NCI-H526 treated with DMSO at 0.1 percent for 48 hours (cell line): ENCODE results near the gene STT3B.

ENCODE experiments used
- DNase-seq: peaks from one replicate; lab custom pipeline; 2025; lab: John Stamatoyannopoulos, UW

The STT3B gene

DNA sequence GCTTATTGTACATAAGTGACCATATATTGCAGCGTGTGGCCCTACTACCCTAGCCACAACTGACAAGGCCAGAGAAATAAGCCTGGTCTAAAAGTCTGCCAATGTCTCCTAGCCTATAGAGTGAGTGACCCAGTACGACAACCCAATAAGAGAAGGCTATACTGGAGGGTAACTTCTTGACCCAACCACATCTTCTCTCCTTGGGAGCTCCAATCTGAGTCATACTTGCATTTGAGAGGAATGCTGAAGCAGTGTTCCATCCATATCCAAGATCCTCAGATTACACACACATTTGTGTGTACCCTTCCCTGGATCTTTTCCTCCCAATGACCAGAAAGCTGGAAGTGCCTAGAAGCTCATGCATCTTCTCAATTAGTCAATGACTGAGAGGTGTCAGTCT is 11.3 kb upstream of the STT3B start:
- DNase-seq = no peak

GRCh38 chr3:31522152-31522551 is 10.6 kb upstream of the STT3B start:
- no peak for DNase-seq

DNA sequence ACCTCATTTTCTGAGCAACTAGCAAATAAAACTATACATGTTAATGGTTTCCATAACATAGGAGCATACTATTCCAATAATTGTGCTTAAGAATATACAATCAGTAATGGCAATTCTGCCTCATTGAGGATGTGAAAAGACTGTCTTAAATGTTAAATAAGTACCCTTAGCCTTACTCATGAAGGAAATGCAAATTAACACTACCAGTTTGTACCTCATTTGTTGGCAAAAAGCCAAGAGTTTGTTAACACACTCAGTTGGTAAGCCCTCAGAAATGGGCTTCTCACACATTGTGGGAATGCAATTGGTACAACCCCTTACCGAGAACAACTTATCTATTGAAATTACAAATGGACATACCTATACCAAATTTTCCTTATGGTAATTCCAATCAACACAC is 9.2 kb upstream of the STT3B start:
- no peak for DNase-seq

- no peak for DNase-seq
These were observed 7.2 kb upstream of the STT3B start for GRCh38 chr3:31525532-31525931.

DNA sequence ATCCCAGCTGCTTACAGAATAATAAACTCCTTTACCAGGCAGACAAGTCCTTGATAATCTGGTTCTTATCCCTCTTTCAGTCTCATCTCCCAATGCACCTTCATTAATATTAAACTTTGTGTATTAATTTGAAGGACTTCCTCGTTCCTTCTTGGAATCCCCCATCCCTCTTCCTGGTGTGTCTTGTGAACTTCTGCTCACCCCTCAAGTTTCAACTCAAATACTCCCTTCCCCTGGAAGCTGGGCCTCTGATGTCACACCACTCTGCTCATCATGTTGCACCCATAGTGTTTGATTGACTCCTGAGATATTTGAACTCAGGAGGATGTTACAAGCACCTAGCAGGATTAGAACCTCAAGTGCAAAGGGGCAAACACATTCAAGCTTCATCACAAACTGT is 3.3 kb upstream of the STT3B start:
- DNase-seq = no peak

DNA sequence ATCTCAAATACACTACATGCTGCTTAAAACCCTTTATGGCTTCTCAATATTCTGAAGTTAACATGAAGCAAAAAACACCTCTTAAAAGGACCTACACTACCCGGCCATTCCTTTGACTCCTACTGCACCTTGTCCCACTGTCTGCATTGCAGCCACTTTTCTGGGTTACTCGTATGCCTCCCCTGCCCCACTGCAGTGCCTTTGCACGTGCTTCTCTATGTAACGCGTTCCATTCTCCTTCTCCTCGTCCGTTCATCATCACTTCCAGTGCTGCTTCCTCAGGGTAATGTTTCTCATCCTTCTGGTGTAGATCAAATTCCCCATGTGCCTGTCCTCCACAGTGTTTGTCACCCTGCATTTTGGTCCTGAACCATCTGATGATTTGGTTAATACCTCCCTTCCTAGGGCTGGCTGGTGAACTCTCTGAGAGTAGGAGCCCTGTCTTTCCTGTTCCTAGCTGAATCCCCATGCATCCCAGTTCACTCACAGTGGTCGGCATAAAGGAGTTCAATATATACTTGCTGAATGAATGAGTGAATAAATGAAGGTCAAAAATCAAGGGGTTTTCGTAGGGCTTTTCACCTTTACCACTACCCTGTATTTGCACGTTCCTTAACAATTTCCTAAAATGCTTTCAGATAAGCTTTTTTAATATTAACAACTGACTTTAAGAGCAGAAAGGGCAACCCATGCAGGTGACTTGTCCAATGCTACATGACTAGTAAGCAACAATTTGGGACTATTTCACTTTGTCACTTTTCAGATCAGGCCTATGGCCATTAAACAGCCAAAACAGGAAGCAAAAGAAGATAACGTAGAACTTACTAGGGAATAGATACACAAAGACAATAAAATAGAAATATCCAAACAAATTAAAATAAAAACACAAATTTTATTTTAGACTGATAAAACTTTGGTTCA is 2.4 kb upstream of the STT3B start:
- DNase-seq = no peak

DNA sequence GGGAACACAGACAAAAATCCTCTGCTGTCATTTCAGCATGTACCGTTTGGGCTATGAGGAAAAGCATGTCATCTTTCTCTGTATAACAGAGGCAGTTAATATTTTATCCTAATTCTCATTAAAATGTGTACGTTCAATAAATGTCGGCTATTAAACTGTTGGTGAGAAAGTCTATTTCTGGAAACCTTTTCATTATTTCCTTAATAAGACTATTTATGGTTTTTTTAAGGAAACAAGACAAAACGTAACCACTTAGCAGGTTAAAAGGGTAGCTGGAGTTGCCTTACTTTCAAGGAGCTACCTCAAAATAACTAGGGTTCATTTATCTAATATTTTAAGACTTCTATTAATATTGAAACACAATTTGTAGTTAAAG is 1.8 kb upstream of the STT3B start:
- DNase-seq = no peak

- DNase-seq = peak; percentile 61
These were observed 1.2 kb upstream of the STT3B start for GRCh38 chr3:31531452-31531991.

DNA sequence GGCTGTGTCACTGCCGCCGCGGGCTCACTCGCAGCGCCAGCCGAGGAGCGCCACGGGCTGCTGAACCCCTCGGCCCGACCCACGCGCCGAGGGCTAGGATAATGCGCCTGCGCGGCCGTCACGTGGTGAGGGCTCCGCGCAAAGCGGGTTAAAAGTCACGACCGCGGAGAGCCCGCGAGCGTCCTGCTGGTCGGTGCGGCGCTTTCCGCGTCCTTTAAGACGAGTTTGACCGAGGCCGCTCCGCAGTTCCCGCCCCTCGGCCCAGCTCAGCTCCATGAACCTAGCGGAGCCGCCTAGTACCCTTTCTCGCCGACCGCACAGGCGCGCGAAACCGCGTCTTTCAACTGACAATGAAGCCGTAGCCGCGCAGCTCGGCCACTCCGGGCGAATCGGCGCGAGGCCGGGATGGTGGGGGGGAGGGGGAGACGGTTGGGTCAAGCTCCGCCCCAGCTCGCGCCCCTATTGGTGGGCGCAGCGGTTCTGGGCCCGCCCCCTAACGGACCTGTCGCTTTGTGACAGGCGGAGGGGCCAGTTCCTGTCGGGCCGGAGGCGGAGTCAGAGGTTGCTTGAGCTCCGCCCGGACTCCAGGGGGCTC is 636 bp upstream of the STT3B start:
- peak; percentile 93 for DNase-seq

DNA sequence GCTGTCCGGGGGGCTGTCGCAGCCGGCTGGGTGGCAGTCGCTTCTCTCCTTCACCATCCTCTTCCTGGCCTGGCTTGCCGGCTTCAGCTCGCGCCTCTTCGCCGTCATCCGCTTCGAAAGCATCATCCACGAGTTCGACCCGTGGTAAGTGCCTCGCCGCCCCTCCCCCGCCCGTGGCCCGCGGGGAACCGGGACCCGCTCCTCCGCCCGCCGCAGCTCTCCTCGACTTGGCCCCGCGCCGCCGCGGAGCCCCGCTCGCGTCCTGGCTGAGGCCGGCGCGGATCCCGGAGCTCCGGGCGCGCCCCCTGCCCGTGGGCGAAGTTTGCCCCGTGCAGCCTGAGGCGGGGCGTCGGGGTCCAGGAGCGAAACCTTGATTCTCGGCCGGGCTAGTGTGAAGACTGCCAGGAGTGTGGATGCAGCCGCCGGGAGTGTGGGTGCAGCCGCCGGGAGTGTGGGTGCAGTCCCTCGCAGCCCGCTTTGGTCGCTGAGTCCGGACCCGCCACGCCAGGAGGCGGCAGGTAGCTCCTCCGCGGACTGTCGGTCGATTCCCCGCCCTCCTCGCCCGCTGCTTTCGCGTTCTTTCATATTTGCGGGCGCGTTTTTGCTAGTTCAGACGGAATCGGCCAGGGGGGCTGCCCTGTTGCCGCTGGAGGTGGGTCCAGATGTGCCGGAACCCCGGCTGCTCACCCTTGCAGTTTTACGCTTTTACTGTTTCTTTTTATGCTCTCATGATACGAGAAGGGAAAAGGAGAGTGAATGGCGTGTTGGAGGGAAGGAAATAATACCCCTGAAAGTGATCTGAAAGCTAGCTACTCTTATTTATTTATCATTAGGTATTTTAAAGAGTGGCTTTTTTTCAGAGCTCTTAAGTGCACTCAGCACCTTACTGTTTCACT is 692 bp downstream of the STT3B start:
- no peak for DNase-seq

DNA sequence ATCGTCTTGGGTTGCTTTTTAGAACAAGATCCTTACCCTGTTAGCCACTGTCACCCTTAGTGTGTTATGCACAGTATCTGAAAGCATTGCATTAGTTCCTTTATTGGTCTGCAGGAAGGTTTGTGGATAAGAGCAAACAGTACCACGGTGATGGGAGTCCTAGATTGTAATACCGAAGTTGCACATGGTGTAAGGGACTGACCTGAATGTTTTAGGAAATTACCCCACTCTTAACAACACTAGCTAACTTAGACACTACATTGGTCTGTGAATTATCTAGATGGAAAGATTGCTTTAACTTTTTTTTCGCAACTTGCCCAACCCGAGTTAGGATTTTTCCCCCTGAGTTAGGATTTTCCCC is 1.3 kb downstream of the STT3B start:
- DNase-seq = peak; percentile 41

DNA sequence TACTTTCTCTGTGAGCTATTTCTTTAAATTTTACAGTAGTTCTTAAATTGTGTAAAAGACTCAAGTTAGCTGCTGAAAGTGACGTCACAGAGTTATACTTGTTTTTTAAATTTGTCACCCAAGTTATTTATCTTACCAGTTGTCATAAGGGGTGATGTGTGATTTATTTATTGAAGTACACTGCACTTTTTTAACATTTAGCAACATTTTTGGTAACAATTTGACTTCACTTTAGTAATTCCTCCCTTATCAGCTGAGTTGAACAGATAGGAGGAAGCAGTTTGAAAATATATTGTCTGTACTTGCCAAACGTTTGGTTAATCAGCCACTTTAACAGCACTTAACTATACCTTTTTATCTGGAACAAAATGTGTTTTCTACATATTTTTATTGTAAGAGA is 3.8 kb downstream of the STT3B start:
- DNase-seq = no peak

DNA sequence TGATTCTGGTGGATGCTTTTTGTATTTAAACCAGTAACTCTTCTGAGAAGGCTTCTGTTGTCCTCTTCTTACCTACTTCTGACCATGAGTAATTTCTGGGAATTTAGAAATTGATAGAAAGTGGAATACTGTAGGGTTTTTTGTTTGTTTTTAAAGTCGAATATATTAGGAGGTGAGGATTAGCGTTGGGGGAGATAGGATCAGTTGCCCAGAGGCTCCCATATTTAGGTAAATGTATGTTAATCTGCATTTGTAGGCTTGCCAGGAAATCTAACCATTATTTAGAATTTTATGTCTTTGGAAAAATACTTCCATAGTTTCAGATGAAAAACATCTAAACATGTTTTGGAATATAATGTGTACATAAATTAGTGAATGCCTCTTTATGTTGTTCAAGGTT is 6.1 kb downstream of the STT3B start:
- no peak for DNase-seq

DNA sequence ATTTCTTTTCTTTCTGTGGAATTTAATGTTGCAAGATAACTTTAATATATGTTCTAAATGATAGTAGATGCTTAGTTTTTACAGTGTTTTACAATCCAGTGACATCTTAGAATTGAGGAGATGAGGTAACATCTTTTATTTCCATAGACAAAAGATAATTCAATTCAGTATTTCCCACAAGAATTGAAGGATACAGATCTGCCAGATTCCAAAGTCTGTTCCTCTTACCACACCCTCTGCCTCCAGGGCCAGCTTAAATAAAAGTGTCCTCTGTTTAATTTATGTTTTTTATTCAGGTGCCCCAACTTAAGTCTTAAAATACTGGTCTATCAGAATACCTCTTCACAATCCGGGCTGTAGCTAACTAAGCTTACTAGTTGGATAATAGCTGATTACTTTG is 6.5 kb downstream of the STT3B start:
- DNase-seq = no peak

DNA sequence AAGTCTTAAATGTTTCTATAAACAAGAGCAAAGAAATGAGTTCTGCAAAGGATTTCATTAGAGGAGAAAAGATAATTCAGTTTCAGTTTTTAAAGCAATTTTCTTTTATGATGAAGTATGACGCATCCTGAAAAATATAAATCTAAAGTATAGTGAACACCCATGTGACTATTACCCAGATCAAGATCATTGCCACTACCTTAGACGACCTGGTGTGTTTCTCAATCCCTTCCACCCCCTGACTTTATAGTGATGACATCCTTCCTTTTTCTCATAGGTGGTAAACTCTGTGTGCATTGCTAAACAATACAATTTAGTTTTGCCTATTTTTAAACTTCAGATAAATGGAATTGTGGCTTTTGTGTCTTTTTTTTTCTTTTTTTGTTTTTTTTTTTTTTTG is 8.4 kb downstream of the STT3B start:
- no peak for DNase-seq

DNA sequence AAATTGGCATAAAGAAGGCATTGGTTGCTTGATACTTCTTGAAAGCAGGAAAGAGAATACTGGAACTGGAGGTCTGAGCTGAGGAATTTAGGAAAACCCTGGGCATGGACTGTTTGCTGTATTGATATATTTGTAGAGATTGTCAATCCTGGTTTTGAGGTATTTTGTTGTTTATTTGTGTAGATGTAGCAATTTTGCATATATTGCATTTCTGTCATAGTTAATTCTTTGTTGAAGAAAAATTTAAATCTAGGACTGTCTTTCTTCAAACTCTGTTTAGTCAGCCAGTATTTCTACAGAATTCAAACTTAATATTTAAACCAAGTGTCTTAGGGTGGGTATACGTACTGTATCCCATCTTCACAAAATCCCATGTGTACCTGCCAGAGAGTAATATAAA is 9.5 kb downstream of the STT3B start:
- no peak for DNase-seq

DNA sequence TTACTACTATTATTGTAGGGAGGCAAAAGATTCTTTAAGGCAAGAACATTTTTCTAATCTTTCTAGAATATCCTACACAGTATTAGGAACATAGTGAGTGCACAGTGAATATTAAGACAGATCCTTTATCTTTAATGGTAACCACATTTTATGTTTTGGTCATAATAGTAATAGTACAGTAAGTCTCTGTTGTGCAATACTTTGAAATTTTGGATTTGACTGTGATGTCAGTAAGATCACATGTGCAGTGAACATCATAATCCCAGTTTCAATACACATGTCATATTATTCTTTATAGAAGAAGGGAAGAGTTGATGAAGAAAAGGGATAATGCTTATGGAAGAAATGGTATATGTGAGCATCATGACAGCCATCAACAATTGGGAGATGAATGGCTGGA is 10.7 kb downstream of the STT3B start:
- no peak for DNase-seq

GRCh38 chr3:31544634-31545033 is 11.9 kb downstream of the STT3B start:
- DNase-seq = no peak

DNA sequence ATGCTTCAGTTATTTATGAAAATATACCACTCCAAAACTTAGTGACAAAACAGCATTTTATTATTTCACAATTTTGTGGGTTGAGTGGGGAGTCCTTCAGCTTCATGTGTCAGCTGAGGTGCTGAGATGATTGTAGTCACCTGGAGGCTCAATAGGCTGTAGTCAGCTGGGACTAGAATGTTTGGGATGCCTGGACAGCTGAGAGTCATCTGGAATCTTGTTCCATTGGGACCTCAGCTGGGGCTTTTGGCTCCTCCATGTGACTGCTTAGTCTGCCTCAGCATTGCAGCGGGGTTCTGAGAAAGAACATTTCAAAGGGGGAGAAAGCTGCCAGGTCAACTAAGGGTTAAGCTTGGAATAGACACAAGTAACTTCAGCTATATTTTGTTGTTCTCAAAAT is 13.4 kb downstream of the STT3B start:
- no peak for DNase-seq

GRCh38 chr3:31546725-31547124 is 14.0 kb downstream of the STT3B start:
- no peak for DNase-seq

DNA sequence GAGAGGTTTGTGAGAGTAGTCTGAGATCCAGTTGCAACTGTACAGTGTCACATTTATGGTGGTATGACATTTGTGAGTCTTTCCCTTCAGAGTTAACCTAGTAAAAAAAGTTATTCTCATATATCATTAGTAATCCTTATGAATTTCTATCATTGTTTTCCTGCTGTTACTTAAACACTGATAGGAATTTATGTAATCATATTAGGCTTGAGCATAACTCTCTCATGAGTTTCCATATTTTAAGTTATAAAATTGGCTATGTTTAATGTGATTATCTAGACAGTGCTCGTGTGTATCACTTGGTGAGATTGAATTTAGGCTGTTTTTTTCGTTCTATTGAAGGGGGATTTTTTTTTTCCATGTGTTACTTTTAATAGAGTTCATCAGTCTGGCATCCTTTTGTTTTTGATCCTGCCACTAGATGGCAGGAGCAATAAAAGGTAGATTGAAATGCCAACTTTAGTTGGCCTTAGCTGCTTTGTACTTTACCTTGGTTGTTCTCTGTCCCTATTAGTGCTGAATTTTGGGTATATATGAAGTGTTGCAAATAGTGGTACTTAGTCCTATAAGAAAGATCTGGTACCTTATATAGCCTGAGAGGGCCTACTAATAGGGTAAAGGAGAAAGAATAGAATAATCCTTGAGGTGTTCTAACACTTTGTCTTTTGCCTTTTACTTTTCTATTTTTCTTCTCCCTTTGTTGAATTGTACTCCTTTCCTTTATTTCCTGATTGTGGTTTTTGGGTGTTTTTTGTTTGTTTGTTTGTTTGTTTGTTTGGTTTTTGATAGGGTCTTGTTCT is 17.9 kb downstream of the STT3B start:
- no peak for DNase-seq

- DNase-seq = no peak
These were observed 18.9 kb downstream of the STT3B start for GRCh38 chr3:31551646-31552045.
